WERI-Rb-1 (cell line): ENCODE measurements around the gene TNFAIP8.
"Not testable (repeated sequence)": the region's sequence is repeated elsewhere in the genome, so short reads cannot be mapped to it uniquely, and the experiment has no call there.

Experiments
- DNase-seq: peaks from one replicate; pipeline ENCODE4 v3.0.0-alpha.2; 2020
- H3K27ac ChIP-seq: fragments of 250-450 bp; sonication (Bioruptor Pico); 2 replicates; pipeline ENCODE4 v1.5.1; 2020; ENCODE audit warnings: mild to moderate bottlenecking, moderate library complexity
- H3K27me3 ChIP-seq: fragments of 250-450 bp; sonication (Bioruptor Pico); 2 replicates; pipeline ENCODE4 v1.5.1; 2021; ENCODE audit warnings: mild to moderate bottlenecking, low read depth, moderate library complexity; ENCODE audit not compliant: insufficient read depth, severe bottlenecking
- H3K36me3 ChIP-seq: fragments of 250-450 bp; sonication (Bioruptor Pico); 2 replicates; pipeline ENCODE4 v1.5.1; 2020; ENCODE audit warnings: mild to moderate bottlenecking, moderate library complexity
- H3K4me3 ChIP-seq: 2 replicates; pipeline ENCODE4 v1.5.1; 2011; ENCODE audit warnings: low read depth, mild to moderate bottlenecking, control low read depth, low read length
- H3K9me3 ChIP-seq: fragments of 250-450 bp; sonication (Bioruptor Pico); 2 replicates; pipeline ENCODE4 v1.5.1; 2021; ENCODE audit warnings: mild to moderate bottlenecking, moderate library complexity; ENCODE audit not compliant: severe bottlenecking
- TF ChIP-seq, protein P1 (sequence below): IDR thresholded peaks from 2 replicates; pipeline ENCODE4 v1.5.1; 2011; ENCODE audit warnings: low read depth, mild to moderate bottlenecking, control low read depth, inconsistent platforms, low read length

The TNFAIP8 gene

DNA sequence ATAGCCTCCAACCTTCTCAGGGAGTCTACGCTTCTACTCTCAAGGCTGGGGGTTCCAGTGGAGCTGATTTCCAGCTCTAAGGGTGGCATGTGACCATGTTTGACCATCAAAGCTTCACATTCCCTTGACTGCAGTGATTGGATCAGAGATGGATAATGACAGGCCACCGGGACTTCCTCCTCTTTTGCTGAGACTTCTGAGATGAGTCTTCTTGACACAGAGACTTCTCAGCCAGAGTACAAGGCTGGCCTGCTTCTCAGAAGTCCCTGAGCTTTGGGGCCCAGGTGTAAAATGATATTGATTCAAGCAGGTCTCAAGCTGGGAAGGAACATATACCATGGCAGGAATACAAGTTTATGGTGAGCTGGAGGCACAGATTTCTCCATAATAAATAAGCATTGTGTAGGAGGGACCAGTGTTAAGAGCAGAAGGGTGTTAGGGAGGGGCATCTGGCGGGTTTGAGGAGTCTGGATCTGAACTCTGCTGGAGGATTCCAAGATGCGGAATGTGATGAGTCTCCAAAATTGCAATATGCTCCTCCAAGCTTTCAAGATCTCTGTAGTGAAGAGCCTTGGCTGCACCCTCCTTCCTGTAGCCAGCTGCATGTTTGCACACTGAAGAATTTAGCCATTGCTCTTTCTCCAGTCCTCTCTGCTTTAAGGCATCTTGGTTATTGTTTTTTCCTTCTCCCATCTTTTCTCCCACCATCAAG lies 54.8 kb downstream of the TNFAIP8 start:
- Histone ChIP-seq H3K27me3 (no peaks in the 10 kb centered on the region), H3K4me3 (no peak overlapping the region), H3K9me3 (no peaks in the 10 kb centered on the region), H3K27ac (no peak overlapping the region), H3K36me3 (no peaks in the 10 kb centered on the region)
- DNase-seq, result no peak
- TF ChIP-seq, protein P1, sequence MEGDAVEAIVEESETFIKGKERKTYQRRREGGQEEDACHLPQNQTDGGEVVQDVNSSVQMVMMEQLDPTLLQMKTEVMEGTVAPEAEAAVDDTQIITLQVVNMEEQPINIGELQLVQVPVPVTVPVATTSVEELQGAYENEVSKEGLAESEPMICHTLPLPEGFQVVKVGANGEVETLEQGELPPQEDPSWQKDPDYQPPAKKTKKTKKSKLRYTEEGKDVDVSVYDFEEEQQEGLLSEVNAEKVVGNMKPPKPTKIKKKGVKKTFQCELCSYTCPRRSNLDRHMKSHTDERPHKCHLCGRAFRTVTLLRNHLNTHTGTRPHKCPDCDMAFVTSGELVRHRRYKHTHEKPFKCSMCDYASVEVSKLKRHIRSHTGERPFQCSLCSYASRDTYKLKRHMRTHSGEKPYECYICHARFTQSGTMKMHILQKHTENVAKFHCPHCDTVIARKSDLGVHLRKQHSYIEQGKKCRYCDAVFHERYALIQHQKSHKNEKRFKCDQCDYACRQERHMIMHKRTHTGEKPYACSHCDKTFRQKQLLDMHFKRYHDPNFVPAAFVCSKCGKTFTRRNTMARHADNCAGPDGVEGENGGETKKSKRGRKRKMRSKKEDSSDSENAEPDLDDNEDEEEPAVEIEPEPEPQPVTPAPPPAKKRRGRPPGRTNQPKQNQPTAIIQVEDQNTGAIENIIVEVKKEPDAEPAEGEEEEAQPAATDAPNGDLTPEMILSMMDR, result no peak

DNA sequence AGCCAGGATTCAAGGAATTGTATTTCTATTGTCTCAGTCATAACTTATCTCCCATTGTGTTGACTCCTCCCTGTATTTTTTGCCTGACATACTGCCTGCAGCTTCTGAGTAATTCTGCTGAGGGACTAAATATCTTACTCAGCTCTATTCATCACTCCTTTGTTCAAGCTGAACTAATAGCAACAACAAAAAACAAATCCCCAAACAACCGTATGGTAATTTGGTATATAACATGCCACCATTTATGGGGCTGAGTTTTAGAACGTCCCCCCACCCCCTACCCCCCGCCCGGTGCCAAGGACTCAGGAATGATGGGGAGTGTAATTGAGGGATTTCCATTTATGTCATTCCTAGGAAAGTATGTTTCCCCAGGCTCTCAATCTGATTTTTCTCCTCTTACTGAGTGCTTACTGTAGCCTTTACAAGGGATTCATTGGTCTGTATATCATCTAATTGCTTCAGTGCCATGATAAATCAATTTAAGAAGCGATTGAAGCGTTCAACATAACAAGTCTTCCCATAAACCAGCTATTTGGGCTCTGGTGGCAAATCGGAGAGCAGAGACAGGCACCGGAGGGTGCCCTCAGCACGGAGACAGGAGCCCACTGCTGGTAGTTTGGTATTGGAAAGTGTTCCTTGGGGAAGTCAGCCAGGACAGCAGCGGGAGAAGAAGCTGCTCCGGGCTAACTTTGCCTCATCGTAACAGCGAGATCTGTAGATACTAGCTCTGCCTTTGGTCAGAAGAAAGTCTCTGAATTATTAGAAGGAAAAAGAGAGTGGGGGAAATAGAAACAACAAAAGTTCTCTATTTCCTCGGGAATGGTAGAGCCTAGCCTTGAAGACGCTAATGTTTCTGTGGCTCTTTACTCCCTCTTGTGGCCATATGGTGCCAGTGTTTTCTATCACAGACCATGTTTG lies 55.8 kb downstream of the TNFAIP8 start:
- H3K4me3 ChIP-seq, result peak overlapping the region; percentile 53
- H3K27ac ChIP-seq, result peak overlapping the region; percentile 28
- no peaks in the 10 kb centered on the region for H3K27me3 ChIP-seq
- TF ChIP-seq, protein P1, result peak; percentile 55
- H3K36me3 ChIP-seq, result no peaks in the 10 kb centered on the region
- H3K9me3 ChIP-seq, result no peaks in the 10 kb centered on the region
- DNase-seq, result peak; percentile 62

DNA sequence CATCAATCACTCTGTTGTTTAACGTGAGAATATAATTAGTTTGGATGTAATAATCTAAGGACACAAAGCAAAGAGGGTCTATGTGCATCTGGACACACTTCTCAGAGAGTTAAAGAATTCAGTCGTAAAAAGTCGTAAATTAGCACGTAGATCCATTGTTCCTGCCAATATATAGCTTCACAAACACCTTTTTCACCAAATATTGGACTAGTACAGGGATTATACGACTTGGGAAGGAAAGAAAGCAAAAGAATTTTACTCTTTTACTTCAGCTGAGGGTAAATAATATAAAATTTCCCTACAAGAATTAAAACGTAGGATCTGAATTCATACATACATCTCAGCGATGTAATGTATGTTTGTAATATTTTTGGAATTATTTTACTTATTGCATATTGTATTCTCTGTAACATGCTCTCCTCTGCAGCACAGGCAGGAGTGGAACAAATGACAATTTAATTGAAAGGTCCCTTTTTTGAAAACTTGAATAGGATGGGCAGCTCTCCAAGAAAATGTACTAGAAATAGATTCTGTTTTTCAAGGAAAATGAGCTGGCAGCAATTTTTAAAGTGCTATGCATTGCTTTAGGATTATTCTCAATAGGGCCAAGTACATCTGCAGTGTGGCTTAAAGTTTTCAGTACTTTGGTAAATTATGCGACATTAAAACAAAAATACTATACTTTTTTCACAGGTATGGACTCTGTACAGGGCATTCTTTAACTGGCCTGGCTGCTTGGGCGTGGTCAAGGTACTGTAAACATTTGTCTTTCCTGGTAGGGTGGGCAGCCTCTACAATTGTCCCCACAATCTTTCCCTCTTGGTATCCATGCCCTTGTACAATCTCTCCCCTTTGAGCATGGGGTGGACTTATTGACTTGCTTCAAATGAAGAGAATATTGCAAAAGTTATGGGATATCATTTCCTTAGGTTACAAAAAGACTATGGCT lies 56.7 kb downstream of the TNFAIP8 start:
- no peak overlapping the region; the same call in 1 of the 2 replicates for H3K27ac ChIP-seq
- H3K27me3 ChIP-seq, result no peaks in the 10 kb centered on the region
- DNase-seq, result no peak
- H3K9me3 ChIP-seq, result no peaks in the 10 kb centered on the region
- TF ChIP-seq, protein P1, result no peak
- no peak overlapping the region for H3K4me3 ChIP-seq
- H3K36me3 ChIP-seq, result no peaks in the 10 kb centered on the region

DNA sequence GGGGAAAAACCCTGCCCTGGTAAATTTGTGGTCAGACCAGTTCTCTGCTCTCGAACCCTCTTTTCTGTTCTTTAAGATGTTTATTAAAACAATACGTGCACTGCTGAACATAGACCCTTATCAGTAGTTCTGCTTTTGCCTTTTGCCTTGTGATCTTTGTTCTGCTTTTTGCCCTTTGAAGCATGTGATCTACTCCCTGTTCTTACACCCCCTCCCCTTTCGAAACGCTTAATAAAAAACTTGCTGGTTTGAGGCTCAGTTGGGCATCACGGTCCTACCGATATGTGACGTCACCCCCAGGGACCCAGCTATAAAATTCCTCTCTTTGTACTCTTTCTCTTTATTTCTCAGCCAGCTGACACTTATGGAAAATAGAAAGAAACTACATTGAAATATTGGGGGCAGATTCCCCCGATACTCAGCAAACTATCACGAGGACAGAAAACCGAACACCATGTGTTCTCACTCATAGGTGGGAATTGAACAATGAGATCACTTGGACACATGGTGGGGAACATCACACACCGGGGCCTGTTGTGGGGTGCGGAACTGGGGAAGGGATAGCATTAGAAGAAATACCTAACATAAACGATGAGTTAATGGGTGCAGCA lies 58.4 kb downstream of the TNFAIP8 start:
- not testable (repeated sequence) for H3K9me3 ChIP-seq, H3K4me3 ChIP-seq, H3K36me3 ChIP-seq, H3K27ac ChIP-seq, H3K27me3 ChIP-seq, DNase-seq

DNA sequence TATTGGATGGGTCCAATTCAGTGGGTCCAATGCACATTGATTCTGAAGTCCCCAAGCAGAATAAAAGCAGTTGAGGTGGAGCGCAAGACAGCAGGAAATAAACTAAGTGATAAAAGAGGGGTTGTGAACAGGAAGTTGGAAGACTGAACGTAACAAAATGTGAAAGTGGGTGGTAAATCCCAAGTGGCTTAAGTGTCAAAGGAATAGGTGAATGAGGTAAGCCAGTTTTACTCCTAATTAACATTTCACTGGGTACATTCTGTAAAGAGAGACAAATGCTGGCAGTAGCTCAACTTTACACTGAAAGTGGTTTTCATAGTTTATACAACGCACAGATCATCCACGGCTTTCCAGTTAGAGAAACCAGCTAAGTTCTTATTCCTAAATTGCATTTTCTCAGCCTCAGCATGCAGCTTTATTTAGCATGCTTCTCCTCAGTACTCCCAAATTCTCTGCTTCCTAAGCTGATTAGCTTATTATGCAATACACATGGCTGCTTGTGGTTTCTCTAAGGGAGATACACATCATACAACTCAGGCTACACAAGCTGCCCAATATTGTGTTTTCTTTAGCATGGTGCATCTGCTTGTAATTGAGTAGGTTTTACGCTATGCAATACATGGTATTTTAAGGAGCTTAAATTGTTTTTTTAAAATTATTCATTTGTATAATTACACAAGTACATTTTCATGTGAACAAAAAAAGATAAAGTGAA lies 62.2 kb downstream of the TNFAIP8 start:
- no peak overlapping the region for H3K4me3 ChIP-seq
- no peaks in the 10 kb centered on the region for H3K9me3 ChIP-seq
- H3K36me3 ChIP-seq, result no peaks in the 10 kb centered on the region
- DNase-seq, result no peak
- TF ChIP-seq, protein P1, result no peak
- no peak overlapping the region for H3K27ac ChIP-seq
- no peaks in the 10 kb centered on the region for H3K27me3 ChIP-seq
